Suppressor macrophage (primary cell): ENCODE data around the gene MAST4.

Source experiments
- DNase-seq, 4 experiments: peaks; one replicate each; pipeline ENCODE4 v3.0.0-alpha.2; 2020 to 2022

MAST4 gene

GRCh38 chr5:66606713-66607112 lies 10.5 kb downstream of the MAST4 start:
- no peak for DNase-seq

- DNase-seq, result no peak
Measured at GRCh38 chr5:66608501-66608900, 12.3 kb downstream of the MAST4 start.

GRCh38 chr5:66609615-66610014 lies 13.4 kb downstream of the MAST4 start:
- DNase-seq, result no peak

- no peak for DNase-seq
Measured at GRCh38 chr5:66612226-66612625, 16.0 kb downstream of the MAST4 start.

- DNase-seq, result no peak
Measured at GRCh38 chr5:66615136-66615535, 18.9 kb downstream of the MAST4 start.

GRCh38 chr5:66615894-66616293 lies 19.7 kb downstream of the MAST4 start:
- no peak for DNase-seq

- DNase-seq, result no peak
Measured at GRCh38 chr5:66616520-66617225, 20.5 kb downstream of the MAST4 start.

- no peak for DNase-seq
Measured at GRCh38 chr5:66617226-66617861, 21.2 kb downstream of the MAST4 start.

- DNase-seq, result no peak
Measured at GRCh38 chr5:66617991-66618768, 22.0 kb downstream of the MAST4 start.

- DNase-seq, result no peak
Measured at GRCh38 chr5:66620711-66621110, 24.5 kb downstream of the MAST4 start.

- DNase-seq, result no peak
Measured at GRCh38 chr5:66621146-66621545, 25.0 kb downstream of the MAST4 start.

- DNase-seq, result no peak
Measured at GRCh38 chr5:66621736-66622135, 25.5 kb downstream of the MAST4 start.

GRCh38 chr5:66628561-66628960 lies 32.4 kb downstream of the MAST4 start:
- no peak for DNase-seq

GRCh38 chr5:66629446-66629845 lies 33.3 kb downstream of the MAST4 start:
- no peak for DNase-seq

- DNase-seq, result no peak
Measured at GRCh38 chr5:66633754-66634153, 37.6 kb downstream of the MAST4 start.

GRCh38 chr5:66634601-66635000 lies 38.4 kb downstream of the MAST4 start:
- DNase-seq, result no peak

- no peak for DNase-seq
Measured at GRCh38 chr5:66637994-66638393, 41.8 kb downstream of the MAST4 start.

GRCh38 chr5:66639037-66639436 lies 42.8 kb downstream of the MAST4 start:
- DNase-seq, result peak; percentile 27 to 56 (median 45)

- DNase-seq, result no peak
Measured at GRCh38 chr5:66642538-66642937, 46.3 kb downstream of the MAST4 start.

GRCh38 chr5:66643387-66643786 lies 47.2 kb downstream of the MAST4 start:
- DNase-seq, result no peak

- DNase-seq, result no peak
Measured at GRCh38 chr5:66644111-66644510, 47.9 kb downstream of the MAST4 start.

GRCh38 chr5:66645039-66645438 lies 48.8 kb downstream of the MAST4 start:
- DNase-seq, result no peak

- peak in 1 of 4 experiments; percentile 26 for DNase-seq
Measured at GRCh38 chr5:66646570-66646969, 50.4 kb downstream of the MAST4 start.
